ENCODE measurements around the gene RITA1. TPM values are rescaled to one million over a fixed set of nuclear protein-coding genes. Genes with fewer than 3 reads are reported as not detected.

RITA1 gene
- 10 to 100 TPM; 18.5 to 19.1 TPM for total RNA-seq

GRCh38 chr12:113185180-113186032 lies at the start of gene RITA1, which contains the start of gene DDX54:
RITA1 (plus strand) TSS chr12:113185721; CDS start chr12:113186747, 1,026 bp downstream.
DDX54 (minus strand) TSS chr12:113185478; CDS start chr12:113185451, 27 bp downstream.
- no peaks in the 10 kb centered on the region for H3K9me3 Mint-ChIP-seq
- no peaks in the 10 kb centered on the region for H3K27me3 Mint-ChIP-seq
- no peak for TF ChIP-seq CTCF (IDR thresholded peaks at IDR 0.05)
- peak within 1 kb of the TSS; percentile 97 for H3K4me3 Mint-ChIP-seq
- intact Hi-C loops (cut with micrococcal nuclease), result no loop called here
- ATAC-seq (peak; percentile 57), DNase-seq (peak; percentile 82)
- ChIA-PET POLR2A (interaction anchor here (0.7 to 3.2 kb wide), 14 partner anchors 10 to 207 kb away, joined by 3 to 17 read pairs (median 5); partner anchors contain the start of genes OAS2 and TPCN1), CTCF (interaction anchor here (0.8 to 4.6 kb wide), 5 partner anchors 9 to 48 kb away, joined by 3 to 36 read pairs (median 4); no protein-coding TSS in a partner anchor)
- H3K27ac Mint-ChIP-seq, result peak within 1 kb of the TSS; percentile 97
- H3K36me3 Mint-ChIP-seq (ENCODE audit: low read depth), result peaks cover 31% of the 10 kb centered on the region
- H3K4me1 Mint-ChIP-seq (ENCODE audit: low read depth), result peaks cover 36% of the 10 kb centered on the region

GRCh38 chr12:113136128-113136989 lies 49.2 kb upstream of the RITA1 start:
- Mint-ChIP-seq H3K4me3 (peak overlapping the region; percentile 66), H3K9me3 (no peaks in the 10 kb centered on the region), H3K4me1 (ENCODE audit: low read depth) (peaks cover 15% of the 10 kb centered on the region), H3K27ac (peak overlapping the region; percentile 86), H3K36me3 (ENCODE audit: low read depth) (no peaks in the 10 kb centered on the region), H3K27me3 (no peaks in the 10 kb centered on the region)
- intact Hi-C loops (cut with micrococcal nuclease), result no loop called here
- POLR2A ChIA-PET, result interaction anchor here (1.6 to 2.8 kb wide), 2 partner anchors 16 to 37 kb away, joined by 3 to 12 read pairs; no protein-coding TSS in a partner anchor
- TF ChIP-seq CTCF (IDR thresholded peaks at IDR 0.05), result no peak
- peak; percentile 93 for DNase-seq
- CTCF ChIA-PET, result interaction anchor here (0.9 to 3.8 kb wide), 8 partner anchors 15 to 143 kb away, joined by 3 to 21 read pairs (median 4); no protein-coding TSS in a partner anchor
- peak; percentile 79 for ATAC-seq

GRCh38 chr12:113136990-113137511 lies 48.5 kb upstream of the RITA1 start:
- H3K27me3 Mint-ChIP-seq, result no peaks in the 10 kb centered on the region
- intact Hi-C loops (cut with micrococcal nuclease), result no loop called here
- ATAC-seq (no peak), DNase-seq (no peak)
- no peaks in the 10 kb centered on the region for H3K36me3 Mint-ChIP-seq (ENCODE audit: low read depth)
- POLR2A ChIA-PET, result interaction anchor here (1.6 kb wide), 1 partner anchor 38 kb away, joined by 3 read pairs; no protein-coding TSS in a partner anchor
- H3K4me3 Mint-ChIP-seq, result no peak overlapping the region
- H3K4me1 Mint-ChIP-seq (ENCODE audit: low read depth), result peaks cover 20% of the 10 kb centered on the region
- TF ChIP-seq CTCF (IDR thresholded peaks at IDR 0.05), result no peak
- no peaks in the 10 kb centered on the region for H3K9me3 Mint-ChIP-seq
- CTCF ChIA-PET, result interaction anchor here (0.9 to 3.8 kb wide), 5 partner anchors 14 to 88 kb away, joined by 3 to 16 read pairs (median 6); no protein-coding TSS in a partner anchor
- H3K27ac Mint-ChIP-seq, result peak overlapping the region; percentile 86

- CTCF ChIA-PET, result interaction anchor here (1.7 to 3.3 kb wide), 3 partner anchors 14 to 89 kb away, joined by 5 to 14 read pairs (median 7); no protein-coding TSS in a partner anchor
- intact Hi-C loops (cut with micrococcal nuclease), result no loop called here
- H3K36me3 Mint-ChIP-seq (ENCODE audit: low read depth), result no peaks in the 10 kb centered on the region
- H3K9me3 Mint-ChIP-seq, result no peaks in the 10 kb centered on the region
- POLR2A ChIA-PET, result interaction anchor here (1.5 kb wide), 1 partner anchor 18 kb away, joined by 3 read pairs; no protein-coding TSS in a partner anchor
- no peak overlapping the region for H3K27ac Mint-ChIP-seq
- TF ChIP-seq CTCF (IDR thresholded peaks at IDR 0.05), result no peak
- ATAC-seq (no peak), DNase-seq (no peak)
- peaks cover 23% of the 10 kb centered on the region for H3K4me1 Mint-ChIP-seq (ENCODE audit: low read depth)
- H3K27me3 Mint-ChIP-seq, result no peaks in the 10 kb centered on the region
- H3K4me3 Mint-ChIP-seq, result no peak overlapping the region
These were observed 47.4 kb upstream of the RITA1 start for GRCh38 chr12:113137861-113138783.
